ENCODE results near the gene TAX1BP3. TPM values are rescaled to one million over a fixed set of nuclear protein-coding genes. Genes with fewer than 3 reads are reported as not detected.

TAX1BP3 gene
- total RNA-seq, 1 donor = 26.4 TPM

GRCh38 chr17:3688852-3689261 is 20.5 kb upstream of the TAX1BP3 start:
- no peak for DNase-seq (ENCODE audit: low read depth in 2 of 3, low spot score in 2 of 3)

DNA sequence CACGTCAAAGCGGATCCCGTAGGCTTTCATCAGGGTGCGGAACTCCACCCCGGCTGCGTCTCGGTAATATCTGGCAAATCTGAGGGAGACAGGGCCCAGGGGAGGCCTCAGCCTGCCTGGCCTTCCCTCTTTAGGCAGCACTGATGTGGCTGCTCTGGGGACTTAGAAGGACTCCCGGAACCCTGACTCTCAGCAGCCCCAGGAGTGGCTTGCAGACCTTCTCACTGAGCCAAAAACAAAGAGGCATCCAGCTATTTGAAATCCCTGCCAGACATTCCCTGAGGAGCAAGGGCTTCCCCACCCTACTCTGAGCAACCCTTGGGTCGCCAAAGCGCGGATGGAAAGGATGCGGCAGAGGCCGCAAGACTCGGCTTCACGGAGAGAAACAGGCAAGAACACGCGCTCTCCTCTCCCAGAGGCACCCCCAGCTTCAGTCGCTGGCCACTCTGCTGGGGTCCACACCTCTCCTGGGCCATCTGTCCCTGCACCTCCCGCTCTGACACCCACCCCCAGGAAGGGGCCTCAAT is 19.7 kb upstream of the TAX1BP3 start:
- no peak for DNase-seq (ENCODE audit: low read depth in 2 of 3, low spot score in 2 of 3)

- DNase-seq (ENCODE audit: low read depth in 2 of 3, low spot score in 2 of 3) = no peak
Observed at GRCh38 chr17:3685174-3685573, 16.8 kb upstream of the TAX1BP3 start.

GRCh38 chr17:3683054-3683511 is 14.7 kb upstream of the TAX1BP3 start:
- DNase-seq (ENCODE audit: low read depth in 2 of 3, low spot score in 2 of 3) = peak; percentile 47 to 75 (median 59)

- no peak for DNase-seq (ENCODE audit: low read depth in 2 of 3, low spot score in 2 of 3)
Observed at GRCh38 chr17:3682033-3682432, 13.7 kb upstream of the TAX1BP3 start.

GRCh38 chr17:3681565-3681964 is 13.2 kb upstream of the TAX1BP3 start:
- no peak for DNase-seq (ENCODE audit: low read depth in 2 of 3, low spot score in 2 of 3)

- DNase-seq (ENCODE audit: low read depth in 2 of 3, low spot score in 2 of 3) = no peak
Observed at GRCh38 chr17:3681057-3681456, 12.7 kb upstream of the TAX1BP3 start.

DNA sequence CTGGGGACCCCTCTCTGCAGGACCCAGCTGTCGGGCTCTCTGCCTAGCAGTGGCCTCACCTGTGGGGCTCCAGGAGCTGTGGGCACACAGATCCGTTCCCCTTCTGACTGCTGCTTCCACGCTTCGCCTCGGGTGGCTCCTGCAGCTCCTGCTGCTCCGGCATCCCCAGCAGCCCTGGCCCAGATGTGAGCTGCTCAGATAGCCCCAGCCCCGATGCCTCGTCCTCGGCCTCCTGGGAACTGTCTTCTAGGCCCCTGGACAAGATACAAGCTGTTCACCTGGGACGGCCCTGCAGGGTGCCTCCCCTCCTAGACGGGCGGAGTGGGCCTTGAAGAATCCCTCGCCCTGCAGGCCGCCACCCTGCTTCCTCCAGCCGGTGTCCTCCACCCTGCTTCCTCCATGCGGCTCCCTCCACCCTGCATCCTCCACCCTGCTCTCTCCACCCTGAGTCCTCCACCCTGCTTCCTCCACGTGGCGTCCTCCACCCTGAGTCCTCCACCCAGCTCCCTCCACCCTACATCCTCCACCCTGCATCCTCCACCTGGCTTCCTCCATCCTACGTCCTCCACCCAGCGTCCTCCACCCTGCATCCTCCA is 11.3 kb upstream of the TAX1BP3 start:
- DNase-seq (ENCODE audit: low read depth in 2 of 3, low spot score in 2 of 3) = no peak

DNA sequence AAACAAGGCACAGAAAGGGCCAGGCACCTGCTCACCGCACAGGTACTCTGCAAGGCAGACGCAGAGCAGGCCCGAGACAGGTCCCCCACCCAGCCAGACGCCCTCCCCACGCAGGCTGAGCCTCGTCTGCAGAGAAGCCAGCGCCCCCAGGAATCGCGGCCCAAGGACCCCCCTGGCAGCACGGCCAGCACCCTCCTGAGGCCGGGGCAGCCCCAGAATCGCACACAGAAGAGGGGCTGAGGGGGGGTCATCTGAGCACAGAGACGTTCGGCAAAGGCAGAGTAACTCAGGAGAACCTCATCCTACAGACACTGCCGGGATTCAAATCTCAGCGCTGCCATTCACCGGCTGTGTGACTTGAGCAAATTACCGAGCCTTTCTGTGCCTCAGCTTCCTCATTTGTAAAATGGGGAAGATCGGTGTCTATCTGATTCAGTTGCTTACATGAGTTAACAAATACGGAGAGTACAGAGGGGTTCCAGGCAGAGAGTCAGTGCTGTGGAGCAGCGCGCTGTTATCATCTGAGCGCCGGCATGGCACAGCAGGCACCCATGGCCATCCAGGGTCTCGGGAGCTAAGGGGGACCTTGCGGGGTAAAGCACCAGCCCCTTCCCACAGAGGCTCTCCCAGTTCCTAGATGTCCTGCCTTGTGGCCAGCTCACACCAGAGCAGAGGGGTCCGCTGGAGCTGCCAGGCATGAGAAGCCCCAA is 10.6 kb upstream of the TAX1BP3 start:
- DNase-seq (ENCODE audit: low read depth in 2 of 3, low spot score in 2 of 3) = no peak

DNA sequence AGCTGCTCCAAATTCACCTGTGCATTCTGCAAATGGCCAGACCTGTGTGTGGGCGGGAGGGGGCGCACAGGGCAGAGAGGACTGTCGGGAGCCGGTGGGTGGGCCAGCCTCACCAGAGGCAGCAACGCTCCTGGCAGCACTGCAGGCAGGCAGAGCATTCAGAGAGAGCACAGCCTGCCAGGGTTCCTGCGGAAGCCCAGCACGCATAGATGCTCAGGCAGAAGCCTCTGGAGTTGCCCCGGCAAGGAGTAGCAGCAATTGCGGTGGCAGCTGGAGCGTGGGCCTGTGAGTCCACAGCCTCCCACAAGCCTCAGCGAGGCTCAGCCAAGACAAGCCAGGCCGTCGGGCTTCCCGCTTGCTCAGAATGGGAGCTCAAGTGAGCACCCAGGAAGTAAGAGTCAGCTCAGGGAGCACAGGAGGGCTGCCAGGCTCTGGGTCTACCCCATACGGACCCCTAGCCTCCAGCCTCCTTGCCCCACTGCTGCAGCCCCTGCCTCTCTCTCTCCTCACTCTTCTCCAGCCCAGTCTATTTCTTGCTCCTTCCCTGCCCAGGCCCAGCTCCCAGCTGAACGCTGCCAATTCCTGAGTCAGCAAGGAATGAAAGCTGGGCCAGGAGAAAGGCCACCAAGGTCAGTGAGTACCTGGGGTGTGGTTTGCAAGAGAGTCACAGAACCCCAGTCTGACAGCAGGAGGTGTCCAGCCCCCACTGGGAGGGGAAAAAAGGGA is 9.9 kb upstream of the TAX1BP3 start:
- no peak for DNase-seq (ENCODE audit: low read depth in 2 of 3, low spot score in 2 of 3)

GRCh38 chr17:3675886-3676285 is 7.5 kb upstream of the TAX1BP3 start:
- no peak for DNase-seq (ENCODE audit: low read depth in 2 of 3, low spot score in 2 of 3)

GRCh38 chr17:3672571-3672970 is 4.2 kb upstream of the TAX1BP3 start:
- no peak for DNase-seq (ENCODE audit: low read depth in 2 of 3, low spot score in 2 of 3)

DNA sequence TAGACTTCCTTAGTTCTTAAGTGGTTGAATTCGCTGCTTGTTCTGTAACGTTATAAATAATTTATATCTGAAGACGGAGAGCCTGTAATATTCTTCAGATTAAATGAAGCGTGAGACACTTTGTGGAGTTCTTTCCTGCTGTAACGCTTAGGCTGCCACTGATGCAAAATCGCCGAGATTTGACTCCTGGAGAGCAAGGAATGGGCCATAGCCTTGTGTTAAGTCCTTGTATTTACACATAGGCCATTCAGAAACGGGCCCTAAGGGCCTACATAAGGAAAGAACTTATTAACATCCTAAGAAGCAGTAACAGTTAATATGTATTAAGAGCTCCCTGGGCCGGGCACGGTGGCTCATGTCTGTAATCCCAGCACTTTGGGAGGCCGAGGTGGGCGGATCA is 1.2 kb upstream of the TAX1BP3 start:
- DNase-seq (ENCODE audit: low read depth in 2 of 3, low spot score in 2 of 3) = no peak

DNA sequence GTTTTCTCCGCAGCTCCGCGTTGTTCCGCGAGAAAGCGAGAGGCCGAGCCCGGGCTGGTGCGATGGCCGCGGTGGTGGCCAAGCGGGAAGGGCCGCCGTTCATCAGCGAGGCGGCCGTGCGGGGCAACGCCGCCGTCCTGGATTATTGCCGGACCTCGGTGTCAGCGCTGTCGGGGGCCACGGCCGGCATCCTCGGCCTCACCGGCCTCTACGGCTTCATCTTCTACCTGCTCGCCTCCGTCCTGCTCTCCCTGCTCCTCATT is 638 bp upstream of the TAX1BP3 start:
- DNase-seq (ENCODE audit: low read depth in 2 of 3, low spot score in 2 of 3) = no peak

GRCh38 chr17:3667366-3668278 is 756 bp downstream of the TAX1BP3 start:
- no peak for DNase-seq (ENCODE audit: low read depth in 2 of 3, low spot score in 2 of 3)

DNA sequence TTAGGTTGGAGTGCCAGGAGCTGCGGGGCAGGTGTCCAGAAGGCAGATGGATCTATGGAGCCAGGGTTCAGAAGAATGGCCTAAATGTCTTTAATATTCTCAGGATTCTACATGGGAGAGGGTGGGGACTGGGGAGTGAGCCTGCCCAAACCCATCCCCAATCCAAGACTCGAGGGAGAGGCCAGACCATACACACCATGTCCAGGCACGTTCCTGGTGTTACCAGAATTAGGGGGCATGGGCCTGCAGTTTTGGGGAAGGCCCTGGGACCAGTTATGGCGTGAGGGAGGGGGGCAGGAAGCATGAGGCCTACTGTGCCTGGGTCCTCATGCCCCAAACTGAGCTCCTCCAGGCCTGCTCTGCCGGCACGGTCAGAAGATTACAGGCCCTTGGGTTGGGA is 1.9 kb downstream of the TAX1BP3 start:
- DNase-seq (ENCODE audit: low read depth in 2 of 3, low spot score in 2 of 3) = no peak

DNA sequence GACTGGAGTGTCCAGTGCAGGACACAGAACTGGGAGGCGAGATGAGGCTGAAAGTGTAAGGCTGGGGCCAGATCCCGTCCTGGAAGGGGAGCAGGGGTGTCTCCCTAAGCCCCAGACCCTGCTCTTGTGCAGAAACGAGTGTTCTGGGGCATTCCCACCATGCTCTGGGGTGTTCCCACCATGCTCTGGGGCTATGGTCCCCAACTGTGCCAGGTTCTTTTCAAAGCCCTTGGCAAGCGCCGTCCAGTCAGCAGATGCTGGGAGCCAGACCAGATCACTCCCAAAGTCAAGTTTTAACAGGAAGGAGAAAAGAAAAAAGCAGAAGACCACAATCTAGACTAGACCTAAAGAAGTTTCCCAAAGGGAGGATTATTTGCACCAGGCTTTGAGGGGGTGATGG is 2.5 kb downstream of the TAX1BP3 start:
- DNase-seq (ENCODE audit: low read depth in 2 of 3, low spot score in 2 of 3) = no peak

DNA sequence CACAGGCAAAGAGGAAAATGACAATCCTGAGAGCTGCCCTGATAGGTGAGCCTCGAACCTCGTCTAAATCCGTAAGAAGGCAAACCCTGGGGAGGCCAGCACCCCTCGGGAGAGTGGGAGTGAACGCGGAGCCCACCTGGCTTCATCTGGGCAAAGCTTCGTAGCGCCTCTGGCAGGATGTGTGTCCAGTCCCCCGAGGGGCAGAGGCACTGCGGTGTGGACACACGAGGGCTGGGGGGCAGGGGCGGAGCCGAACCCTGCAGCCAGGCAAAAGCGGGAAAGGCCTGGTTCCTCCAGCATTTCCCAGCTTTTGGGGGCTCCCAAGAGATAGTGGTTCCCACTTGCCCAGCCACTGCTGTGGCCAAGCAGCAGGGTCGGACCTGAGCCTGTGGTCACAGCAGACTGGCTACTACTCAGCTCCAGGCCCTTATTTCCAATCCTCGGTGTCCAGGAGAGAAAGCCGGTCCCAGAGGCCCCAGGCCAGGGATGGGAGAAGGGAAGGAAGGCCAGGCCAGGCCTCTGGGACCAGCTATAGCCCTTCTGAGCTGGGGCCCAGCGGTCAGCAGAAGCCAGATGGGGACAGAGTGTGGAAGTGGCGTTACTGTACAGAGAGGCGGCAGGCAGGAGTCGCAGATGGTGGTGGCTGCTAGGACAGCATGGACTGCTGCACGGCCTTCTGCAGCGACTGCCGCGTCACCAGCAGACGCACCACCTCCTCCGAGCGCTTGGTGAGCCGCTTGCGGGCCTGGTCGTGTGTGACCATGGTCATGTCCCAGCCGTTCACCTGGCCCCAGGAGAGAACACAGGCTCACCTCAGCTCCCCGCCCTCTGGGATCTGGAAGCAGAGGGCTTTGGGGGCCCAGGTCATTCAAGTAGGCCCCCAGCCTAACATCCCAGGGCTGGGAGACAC is 5.0 kb downstream of the TAX1BP3 start:
- DNase-seq (ENCODE audit: low read depth in 2 of 3, low spot score in 2 of 3) = no peak

DNA sequence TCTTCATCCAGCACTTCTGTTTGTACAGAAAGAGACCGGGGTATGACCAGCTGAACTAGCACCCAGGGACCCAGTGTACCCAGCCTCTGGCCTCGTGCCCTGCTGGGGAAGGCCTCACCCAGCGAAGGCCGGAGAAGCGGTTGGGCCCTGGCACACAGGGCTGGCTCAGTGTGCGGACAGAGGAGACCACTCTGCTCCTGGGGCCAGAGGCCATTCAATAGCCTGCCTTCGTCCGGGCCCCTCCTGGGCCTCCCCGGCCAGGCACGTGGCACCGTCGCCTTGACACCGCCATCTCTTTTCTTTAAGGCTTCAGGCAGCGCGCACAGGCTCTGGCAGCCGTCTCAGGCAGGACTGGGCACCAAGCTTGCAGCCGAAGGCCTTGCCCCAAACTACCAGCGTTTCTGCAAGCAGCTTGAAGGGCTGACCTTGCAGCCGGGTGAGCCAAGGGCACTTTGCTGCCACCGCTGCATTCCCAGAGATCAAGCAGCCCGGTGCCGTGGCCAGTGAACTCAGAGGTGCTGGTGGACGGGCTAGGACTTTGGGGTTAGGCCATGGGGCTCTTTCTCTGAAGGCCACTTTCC is 8.0 kb downstream of the TAX1BP3 start:
- no peak for DNase-seq (ENCODE audit: low read depth in 2 of 3, low spot score in 2 of 3)

Measured in hematopoietic multipotent progenitor cell (in vitro differentiated cells).